ENCODE data around the gene GUCA2B.

Gene GUCA2B

DNA sequence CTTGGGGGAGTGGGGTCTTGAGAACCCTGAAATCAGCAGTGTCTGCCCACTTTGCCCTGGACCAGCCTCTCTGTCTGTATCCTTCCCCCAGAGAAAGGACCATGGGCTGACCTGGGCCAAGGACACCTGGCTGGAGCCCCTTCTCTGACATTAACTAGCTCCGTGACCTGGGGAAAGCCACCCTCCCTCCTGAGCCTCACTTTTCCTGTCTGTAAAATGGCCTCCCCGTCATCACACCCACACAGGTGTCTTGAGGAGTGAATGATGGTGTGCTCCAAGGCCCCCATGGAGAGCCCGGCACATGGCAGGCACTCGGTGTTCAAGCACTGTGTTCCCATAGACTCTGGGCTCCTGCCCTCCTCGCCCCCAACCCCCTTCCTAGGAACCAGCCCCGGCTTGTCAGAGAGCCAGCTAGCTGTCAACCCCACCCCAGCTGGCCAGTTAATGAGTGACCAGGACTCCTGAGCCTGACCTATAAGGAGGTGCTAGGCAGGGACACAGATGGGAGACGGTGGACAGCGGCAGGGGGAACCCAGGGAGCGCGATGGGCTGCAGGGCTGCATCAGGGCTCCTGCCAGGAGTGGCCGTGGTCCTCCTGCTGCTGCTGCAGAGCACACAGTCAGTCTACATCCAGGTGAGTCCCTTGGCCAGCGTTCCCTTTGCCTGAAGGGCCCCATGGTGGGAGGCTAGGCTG lies at the start of gene GUCA2B:
GUCA2B (plus strand) TSS at position 504 of the 694 bp plus-strand sequence; CDS start at position 545, 41 bp downstream.
- no peaks in the 10 kb centered on the region for H3K9me3 ChIP-seq
- H3K4me3 ChIP-seq (ENCODE audit: low read depth in 1 of 2, low read length in 1 of 2), result no peak within 1 kb of the TSS
- no peaks in the 10 kb centered on the region for H3K27me3 ChIP-seq
- TF ChIP-seq, protein P1, sequence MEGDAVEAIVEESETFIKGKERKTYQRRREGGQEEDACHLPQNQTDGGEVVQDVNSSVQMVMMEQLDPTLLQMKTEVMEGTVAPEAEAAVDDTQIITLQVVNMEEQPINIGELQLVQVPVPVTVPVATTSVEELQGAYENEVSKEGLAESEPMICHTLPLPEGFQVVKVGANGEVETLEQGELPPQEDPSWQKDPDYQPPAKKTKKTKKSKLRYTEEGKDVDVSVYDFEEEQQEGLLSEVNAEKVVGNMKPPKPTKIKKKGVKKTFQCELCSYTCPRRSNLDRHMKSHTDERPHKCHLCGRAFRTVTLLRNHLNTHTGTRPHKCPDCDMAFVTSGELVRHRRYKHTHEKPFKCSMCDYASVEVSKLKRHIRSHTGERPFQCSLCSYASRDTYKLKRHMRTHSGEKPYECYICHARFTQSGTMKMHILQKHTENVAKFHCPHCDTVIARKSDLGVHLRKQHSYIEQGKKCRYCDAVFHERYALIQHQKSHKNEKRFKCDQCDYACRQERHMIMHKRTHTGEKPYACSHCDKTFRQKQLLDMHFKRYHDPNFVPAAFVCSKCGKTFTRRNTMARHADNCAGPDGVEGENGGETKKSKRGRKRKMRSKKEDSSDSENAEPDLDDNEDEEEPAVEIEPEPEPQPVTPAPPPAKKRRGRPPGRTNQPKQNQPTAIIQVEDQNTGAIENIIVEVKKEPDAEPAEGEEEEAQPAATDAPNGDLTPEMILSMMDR (IDR thresholded peaks at IDR 0.05), result no peak
- no peaks in the 10 kb centered on the region for H3K4me1 ChIP-seq (ENCODE audit: control insufficient read depth in 1 of 2, insufficient read depth in 1 of 2, low read depth in 1 of 2, low read length in 1 of 2)
- no peak within 1 kb of the TSS for H3K27ac ChIP-seq
- no peaks in the 10 kb centered on the region for H3K36me3 ChIP-seq

DNA sequence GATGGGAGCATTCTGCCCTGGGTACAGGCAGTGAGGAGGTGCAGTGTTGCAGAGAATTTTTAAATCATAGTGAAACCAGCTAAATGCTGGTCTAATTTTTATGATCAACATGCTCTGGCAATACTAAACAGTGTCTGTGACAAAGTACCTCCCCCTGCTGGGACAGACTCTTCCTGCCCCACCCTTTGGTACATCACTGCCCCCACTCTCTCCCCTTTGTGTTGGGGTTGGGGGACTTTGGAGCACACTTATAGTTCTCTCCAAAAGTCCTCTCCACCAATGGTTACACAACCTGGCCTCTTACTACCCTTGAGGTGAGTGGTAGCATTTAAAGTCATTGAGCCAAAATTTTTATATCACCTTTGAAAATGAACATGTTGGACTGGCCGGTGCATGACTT lies 48.2 kb upstream of the GUCA2B start:
- H3K36me3 ChIP-seq, result no peaks in the 10 kb centered on the region
- TF ChIP-seq, protein P1 (IDR thresholded peaks at IDR 0.05), result no peak
- no peak overlapping the region for H3K27ac ChIP-seq

DNA sequence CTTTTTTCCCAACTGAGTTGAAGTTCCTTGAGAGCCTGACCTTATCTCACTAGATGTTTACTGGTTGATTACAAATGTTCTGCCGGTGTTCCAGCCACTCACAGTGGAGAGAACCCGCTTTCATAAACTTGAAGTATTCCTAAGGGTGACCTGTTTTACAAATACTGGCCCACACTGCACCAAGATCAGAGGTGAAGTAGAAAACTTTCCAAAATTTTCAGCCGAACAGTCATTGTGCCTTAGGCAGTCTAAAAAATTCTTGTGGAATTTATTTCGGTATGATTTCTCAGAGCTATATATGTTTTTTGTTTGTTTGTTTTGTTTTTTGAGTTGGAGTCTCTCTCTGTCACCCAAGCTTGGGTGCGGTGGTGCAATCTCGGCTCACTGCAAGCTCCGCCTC lies 44.9 kb upstream of the GUCA2B start:
- H3K9me3 ChIP-seq, result no peaks in the 10 kb centered on the region
- H3K36me3 ChIP-seq, result no peaks in the 10 kb centered on the region
- TF ChIP-seq, protein P1 (IDR thresholded peaks at IDR 0.05), result no peak
- no peak overlapping the region for H3K4me3 ChIP-seq (ENCODE audit: low read depth in 1 of 2, low read length in 1 of 2)
- H3K27ac ChIP-seq, result no peak overlapping the region
- H3K4me1 ChIP-seq (ENCODE audit: control insufficient read depth in 1 of 2, insufficient read depth in 1 of 2, low read depth in 1 of 2, low read length in 1 of 2), result no peaks in the 10 kb centered on the region
- no peaks in the 10 kb centered on the region for H3K27me3 ChIP-seq

More for the DNA sequence above, 48.2 kb upstream of the GUCA2B start:
- Histone ChIP-seq H3K4me1 (ENCODE audit: control insufficient read depth in 1 of 2, insufficient read depth in 1 of 2, low read depth in 1 of 2, low read length in 1 of 2) (no peaks in the 10 kb centered on the region), H3K4me3 (ENCODE audit: low read depth in 1 of 2, low read length in 1 of 2) (no peak overlapping the region), H3K27me3 (no peaks in the 10 kb centered on the region), H3K9me3 (no peaks in the 10 kb centered on the region)

DNA sequence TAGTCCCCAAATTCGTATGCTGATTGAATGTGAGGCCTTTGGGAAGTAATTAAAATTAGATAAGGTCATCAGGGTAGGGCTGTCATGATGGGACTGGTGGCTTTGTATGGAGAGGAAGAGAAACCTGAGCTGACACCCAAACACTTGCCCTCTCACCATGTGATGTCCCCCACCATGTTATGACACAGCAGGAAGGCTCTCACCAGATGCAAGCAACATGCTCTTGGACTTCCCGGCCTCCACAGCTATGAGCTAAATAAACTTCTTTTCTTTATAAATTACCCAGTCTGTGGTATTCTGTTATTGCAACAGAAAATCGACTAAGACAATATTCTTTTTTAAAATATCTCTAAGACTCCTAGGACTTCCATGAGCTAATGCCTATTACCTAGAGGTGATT lies 43.6 kb upstream of the GUCA2B start:
- TF ChIP-seq, protein P1 (IDR thresholded peaks at IDR 0.05), result no peak
- Histone ChIP-seq H3K4me3 (ENCODE audit: low read depth in 1 of 2, low read length in 1 of 2) (no peak overlapping the region), H3K4me1 (ENCODE audit: control insufficient read depth in 1 of 2, insufficient read depth in 1 of 2, low read depth in 1 of 2, low read length in 1 of 2) (no peaks in the 10 kb centered on the region), H3K36me3 (no peaks in the 10 kb centered on the region), H3K9me3 (no peaks in the 10 kb centered on the region), H3K27me3 (no peaks in the 10 kb centered on the region), H3K27ac (no peak overlapping the region)

DNA sequence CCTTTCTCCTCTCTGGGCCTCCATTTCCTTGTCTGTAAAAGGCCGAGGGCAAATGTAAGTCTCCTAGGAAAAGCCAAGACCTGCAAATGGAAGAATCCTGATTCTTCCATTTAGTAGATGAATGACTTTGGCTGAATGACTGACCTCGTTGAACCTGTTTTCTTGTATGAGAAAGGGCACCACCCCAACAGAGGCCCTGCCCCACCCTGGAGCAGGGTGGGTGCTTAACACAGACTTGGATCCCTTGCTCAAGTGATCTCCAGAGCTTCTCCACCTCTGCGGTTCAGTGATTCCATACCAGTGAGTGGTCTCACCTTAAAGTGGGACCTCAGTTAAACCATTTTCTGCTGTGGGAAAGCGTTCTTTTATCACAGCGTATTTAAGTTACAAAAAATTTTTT lies 39.0 kb upstream of the GUCA2B start:
- Histone ChIP-seq H3K36me3 (no peaks in the 10 kb centered on the region), H3K27ac (no peak overlapping the region), H3K9me3 (no peaks in the 10 kb centered on the region), H3K4me3 (ENCODE audit: low read depth in 1 of 2, low read length in 1 of 2) (no peak overlapping the region), H3K4me1 (ENCODE audit: control insufficient read depth in 1 of 2, insufficient read depth in 1 of 2, low read depth in 1 of 2, low read length in 1 of 2) (no peaks in the 10 kb centered on the region), H3K27me3 (peaks cover 15% of the 10 kb centered on the region)
- TF ChIP-seq, protein P1 (IDR thresholded peaks at IDR 0.05), result no peak
